Measurements from ENCODE around the gene UBAP2L.

DNA sequence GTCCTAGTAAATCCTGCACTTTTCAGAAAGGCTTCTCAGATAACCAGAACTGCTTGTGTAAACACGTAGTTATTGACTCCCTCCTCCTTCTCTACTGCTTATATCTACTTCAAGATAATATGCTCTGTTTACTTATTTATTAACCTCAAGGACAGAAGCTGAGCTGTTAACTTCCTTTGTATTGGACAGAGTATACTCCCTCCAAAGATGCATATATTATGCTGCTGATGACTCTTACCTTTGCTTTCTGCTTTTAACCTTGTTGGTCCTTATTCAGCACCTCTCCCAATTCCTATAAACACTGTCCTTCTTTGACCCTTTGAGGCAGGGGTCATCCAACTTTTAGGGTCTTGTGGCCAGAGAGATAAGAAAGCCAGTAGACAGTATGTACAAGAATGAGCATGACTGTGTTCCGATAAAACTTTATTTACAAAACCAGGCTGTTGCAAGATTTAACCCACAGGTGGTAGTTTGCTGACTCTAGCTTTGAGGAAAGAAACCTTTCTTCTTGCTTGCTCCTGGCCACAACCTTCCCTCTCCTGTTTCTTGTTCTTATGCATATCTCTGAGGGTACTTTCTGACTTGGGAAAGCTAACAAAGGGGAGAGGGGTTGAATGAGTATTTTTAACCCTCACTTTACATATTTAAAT is 33.8 kb upstream of the UBAP2L start:
- TF ChIP-seq, protein P1, sequence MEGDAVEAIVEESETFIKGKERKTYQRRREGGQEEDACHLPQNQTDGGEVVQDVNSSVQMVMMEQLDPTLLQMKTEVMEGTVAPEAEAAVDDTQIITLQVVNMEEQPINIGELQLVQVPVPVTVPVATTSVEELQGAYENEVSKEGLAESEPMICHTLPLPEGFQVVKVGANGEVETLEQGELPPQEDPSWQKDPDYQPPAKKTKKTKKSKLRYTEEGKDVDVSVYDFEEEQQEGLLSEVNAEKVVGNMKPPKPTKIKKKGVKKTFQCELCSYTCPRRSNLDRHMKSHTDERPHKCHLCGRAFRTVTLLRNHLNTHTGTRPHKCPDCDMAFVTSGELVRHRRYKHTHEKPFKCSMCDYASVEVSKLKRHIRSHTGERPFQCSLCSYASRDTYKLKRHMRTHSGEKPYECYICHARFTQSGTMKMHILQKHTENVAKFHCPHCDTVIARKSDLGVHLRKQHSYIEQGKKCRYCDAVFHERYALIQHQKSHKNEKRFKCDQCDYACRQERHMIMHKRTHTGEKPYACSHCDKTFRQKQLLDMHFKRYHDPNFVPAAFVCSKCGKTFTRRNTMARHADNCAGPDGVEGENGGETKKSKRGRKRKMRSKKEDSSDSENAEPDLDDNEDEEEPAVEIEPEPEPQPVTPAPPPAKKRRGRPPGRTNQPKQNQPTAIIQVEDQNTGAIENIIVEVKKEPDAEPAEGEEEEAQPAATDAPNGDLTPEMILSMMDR (IDR thresholded peaks at IDR 0.05), result no peak
- no peak for TF ChIP-seq POLR2A (IDR thresholded peaks at IDR 0.05)

Measured in thyroid gland (tissue), 4 donors.